Superior temporal gyrus (tissue), 1 donor: Measurements from ENCODE around the gene CCDC57.
"Not testable (repeated sequence)": the region's sequence is repeated elsewhere in the genome, so short reads cannot be mapped to it uniquely, and the experiment has no call there.

Source experiments
- DNase-seq: peaks from one replicate; pipeline ENCODE4 v3.0.0-alpha.2; 2016; ENCODE audit errors: extremely low spot score

Gene CCDC57

GRCh38 chr17:82152556-82153294, 59.9 kb downstream of the CCDC57 start:
- no peak for DNase-seq

GRCh38 chr17:82152114-82152513, 60.5 kb downstream of the CCDC57 start:
- no peak for DNase-seq

GRCh38 chr17:82151106-82151957, 61.3 kb downstream of the CCDC57 start:
- no peak for DNase-seq

GRCh38 chr17:82149401-82150099, 63.1 kb downstream of the CCDC57 start:
- DNase-seq: no peak

GRCh38 chr17:82148997-82149396, 63.6 kb downstream of the CCDC57 start:
- DNase-seq: no peak

- no peak for DNase-seq
Measured at GRCh38 chr17:82148011-82148410, 64.6 kb downstream of the CCDC57 start.

GRCh38 chr17:82146663-82147654, 65.7 kb downstream of the CCDC57 start:
- DNase-seq: no peak

- DNase-seq: no peak
Measured at GRCh38 chr17:82145550-82146155, 67.0 kb downstream of the CCDC57 start.

- DNase-seq: no peak
Measured at GRCh38 chr17:82143333-82143732, 69.3 kb downstream of the CCDC57 start.

GRCh38 chr17:82139961-82140360, 72.7 kb downstream of the CCDC57 start:
- not testable (repeated sequence) for DNase-seq

GRCh38 chr17:82138511-82138992, 74.1 kb downstream of the CCDC57 start:
- DNase-seq: no peak

GRCh38 chr17:82134101-82134500, 78.5 kb downstream of the CCDC57 start:
- no peak for DNase-seq

- DNase-seq: not testable (repeated sequence)
Measured at GRCh38 chr17:82133166-82133953, 79.3 kb downstream of the CCDC57 start.

GRCh38 chr17:82129095-82129494, 83.5 kb downstream of the CCDC57 start:
- no peak for DNase-seq

GRCh38 chr17:82128287-82128686, 84.4 kb downstream of the CCDC57 start:
- DNase-seq: no peak

GRCh38 chr17:82127704-82128103, 84.9 kb downstream of the CCDC57 start:
- no peak for DNase-seq

- DNase-seq: no peak
Measured at GRCh38 chr17:82127315-82127595, 85.4 kb downstream of the CCDC57 start.

- DNase-seq: no peak
Measured at GRCh38 chr17:82126556-82127314, 85.9 kb downstream of the CCDC57 start.

- no peak for DNase-seq
Measured at GRCh38 chr17:82124101-82124500, 88.5 kb downstream of the CCDC57 start.
